Heart right ventricle (tissue), 16 donors: ENCODE results near the gene CCT6B. TPM values are rescaled to one million over a fixed set of nuclear protein-coding genes. Genes with fewer than 3 reads are reported as not detected.

Source experiments
- ATAC-seq, 8 donors: fragments of 200-7000 bp; cut with Tn5 transposase; one replicate each; pipeline ENCODE4 v1.9.1; 2020; ENCODE audit warnings: mild to moderate bottlenecking in 8 of 8, moderate library complexity in 8 of 8, moderate number of reproducible peaks in 1 of 8
- DNase-seq, 2 donors: peaks; one replicate each; pipeline ENCODE4 v3.0.0-alpha.2; 2020
- H3K27ac ChIP-seq, 10 donors: fragments of 200-600 bp; sonication (generic) in 2 of 10; one replicate each; pipeline versions ENCODE4 v1.5.0 to v1.8.0; 2020 to 2022; ENCODE audit warnings: mild to moderate bottlenecking in 3 of 10
- H3K27me3 ChIP-seq, 7 donors: fragments of 200-600 bp; one replicate each; pipeline ENCODE4 v1.8.0; 2021 to 2022; ENCODE audit warnings: mild to moderate bottlenecking in 2 of 7
- H3K36me3 ChIP-seq, 9 donors: fragments of 200-600 bp; sonication (generic) in 1 of 9; one replicate each; pipeline versions ENCODE4 v1.5.0 to v1.8.0; 2020 to 2022; ENCODE audit warnings: mild to moderate bottlenecking in 2 of 9
- H3K4me1 ChIP-seq, 9 donors: fragments of 200-600 bp; sonication (generic) in 1 of 9; one replicate each; pipeline versions ENCODE4 v1.5.0 to v1.8.0; 2020 to 2022; ENCODE audit warnings: mild to moderate bottlenecking in 4 of 9
- H3K4me3 ChIP-seq, 10 donors: fragments of 200-600 bp; sonication (generic) in 2 of 10; one replicate each; pipeline versions ENCODE4 v1.5.0 to v1.8.0; 2020 to 2022; ENCODE audit warnings: mild to moderate bottlenecking in 7 of 10, moderate library complexity in 2 of 10
- H3K9me3 ChIP-seq, 11 donors: fragments of 200-600 bp in 10 of 11; sonication (generic) in 2 of 11; one replicate each; pipeline versions ENCODE4 v1.5.0 to v1.8.0; 2013 to 2022; ENCODE audit warnings: mild to moderate bottlenecking in 2 of 11, control low read depth in 1 of 11, moderate library complexity in 1 of 11
- WGBS, 2 donors: extraction: QIAGEN DNeasy Blood & Tissue Kit; methylation state at CpG; one replicate each; pipeline ENCODE4 v1.1.7; 2013; ENCODE audit warnings: inconsistent platforms in 1 of 2; 5-methylcytosine and 5-hydroxymethylcytosine counted together
- intact Hi-C, 10 donors: fragments of 100-400 bp; cut with DNase I; formaldehyde crosslinking; loops; one replicate each; pipeline versions ENCODE4 v1.11.1 to v1.14.2; 2022
- polyA plus RNA-seq, 2 donors: library from polyadenylated mRNA; stranded (reverse); fragments of 200-250 nt; gene quantifications; one replicate each; pipeline ENCODE4 v1.2.3, GENCODE V29; 2013
- total RNA-seq, 10 donors: library from RNA; stranded (reverse); fragmentation: NEBNext Ultra II Directional in 3 of 10; extraction: Animal tissue kit (Norgen Biotek cat#: 25700) in 3 of 10; gene quantifications; one replicate each; pipeline versions ENCODE4 v1.2.1 to v1.2.4, GENCODE V29; 2021 to 2023
- TF ChIP-seq, protein P1 (sequence below), 9 donors: fragments of 200-600 bp; sonication (generic) in 2 of 9; IDR thresholded peaks; one replicate each; pipeline versions ENCODE4 v1.5.0 to v1.8.0; 2021 to 2022; ENCODE audit warnings: antibody characterized with exemption in 9 of 9, mild to moderate bottlenecking in 5 of 9, moderate library complexity in 1 of 9
- donor health status: Arrhythmogenic right ventricular cardiomyopathy.
- donor health status: ischemic (EF 13 %, LVEDD 7.1; RV severe dilation, severe dysfunction).
- donor health status: healthy with polysubstance abuse.
- donor health status: DM: no; HTN: yes; CAD: no.
- donor health status: DM: no; HTN: no; CAD: no.
- donor health status: ischemic (EF 25% LVEDD 6.9; RV normal size, moderate dysfunction).
- donor health status: ischemic (EF 25% LVEDD 5.7; RV mildly dilated, moderate dysfunction).
- donor health status: healthy.
- donor health status: DM: yes; HTN: yes; CAD: no.
- donor health status: Ischemic cardiomyopathy.
- donor health status: ischemic (EF 35%, LVEDD 5.7; RV mildly dilated, moderate dysfunction).
- donor health status: nonischemic (EF 11% LVEDD 7.7; RV severe dilation, severe dysfunction).
- donor health status: DM: yes; HTN: yes; CAD: no.
- donor health status: PGD.
- donor health status: ischemic (EF 29% LVEDD 5.4; RV normal size, mild dysfunction).
- donor health status: nonischemic (EF 23%, LVEDD 6.1; RV moderate dilation, normal function).

The CCT6B gene
- total and polyA plus RNA-seq, 12 donors, result 0.67 to 2.8 (median 1.6) TPM

DNA sequence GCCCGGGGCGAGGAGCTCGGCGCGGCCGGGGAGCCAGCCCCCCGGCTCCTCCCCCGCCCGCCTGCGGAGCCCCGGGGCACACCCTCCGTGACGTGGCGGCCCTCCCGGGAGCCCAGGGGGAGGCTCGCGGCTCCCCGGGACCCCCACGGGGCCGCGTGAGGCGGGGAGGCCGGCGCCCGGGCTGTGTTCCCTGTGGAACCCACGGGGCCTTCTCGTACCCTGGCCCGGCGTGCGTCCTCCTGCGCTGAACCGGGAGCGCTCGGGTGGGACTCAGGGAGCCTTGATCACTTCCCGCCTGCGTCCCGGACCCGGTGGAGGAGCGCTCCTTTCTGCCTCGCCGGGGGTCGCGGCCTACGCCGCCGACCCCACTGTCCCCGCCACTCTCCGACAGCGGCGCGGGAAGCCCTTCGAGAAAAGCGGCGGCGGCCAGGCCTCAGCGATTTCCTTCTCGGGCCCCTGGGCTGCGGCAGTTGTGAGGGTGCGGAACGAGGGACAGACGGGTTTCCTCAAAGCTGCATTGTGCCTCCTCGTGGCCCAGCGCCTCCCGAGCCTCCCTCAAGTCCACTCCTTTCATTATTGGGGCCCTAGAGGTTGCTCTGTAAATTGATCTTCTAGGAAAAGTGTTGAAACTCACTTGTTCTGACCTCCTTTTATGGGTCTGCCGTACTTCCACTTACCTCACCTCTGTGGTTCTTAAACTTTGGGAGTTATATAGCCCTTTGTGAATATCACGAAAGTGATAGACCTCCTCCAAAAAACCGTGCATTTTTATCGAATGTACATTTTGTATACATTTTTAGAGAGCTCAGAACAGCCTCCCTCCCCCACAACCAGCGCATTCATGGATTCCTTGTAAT, 19.6 kb upstream of the CCT6B start:
- Histone ChIP-seq H3K4me1 (peaks cover 0 to 33% (median 25%) of the 10 kb centered on the region in 9 donors), H3K27ac (peak overlapping the region; percentile 98 to 100 (median 99)), H3K36me3 (peaks cover 0 to 27% (median 2%) of the 10 kb centered on the region in 9 donors), H3K4me3 (peak overlapping the region; percentile 94 to 99 (median 96)), H3K9me3 (no peaks in the 10 kb centered on the region), H3K27me3 (no peaks in the 10 kb centered on the region)
- TF ChIP-seq, protein P1, sequence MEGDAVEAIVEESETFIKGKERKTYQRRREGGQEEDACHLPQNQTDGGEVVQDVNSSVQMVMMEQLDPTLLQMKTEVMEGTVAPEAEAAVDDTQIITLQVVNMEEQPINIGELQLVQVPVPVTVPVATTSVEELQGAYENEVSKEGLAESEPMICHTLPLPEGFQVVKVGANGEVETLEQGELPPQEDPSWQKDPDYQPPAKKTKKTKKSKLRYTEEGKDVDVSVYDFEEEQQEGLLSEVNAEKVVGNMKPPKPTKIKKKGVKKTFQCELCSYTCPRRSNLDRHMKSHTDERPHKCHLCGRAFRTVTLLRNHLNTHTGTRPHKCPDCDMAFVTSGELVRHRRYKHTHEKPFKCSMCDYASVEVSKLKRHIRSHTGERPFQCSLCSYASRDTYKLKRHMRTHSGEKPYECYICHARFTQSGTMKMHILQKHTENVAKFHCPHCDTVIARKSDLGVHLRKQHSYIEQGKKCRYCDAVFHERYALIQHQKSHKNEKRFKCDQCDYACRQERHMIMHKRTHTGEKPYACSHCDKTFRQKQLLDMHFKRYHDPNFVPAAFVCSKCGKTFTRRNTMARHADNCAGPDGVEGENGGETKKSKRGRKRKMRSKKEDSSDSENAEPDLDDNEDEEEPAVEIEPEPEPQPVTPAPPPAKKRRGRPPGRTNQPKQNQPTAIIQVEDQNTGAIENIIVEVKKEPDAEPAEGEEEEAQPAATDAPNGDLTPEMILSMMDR (IDR thresholded peaks at IDR 0.05), result peak in 7 of 9 donors; percentile 12 to 64 (median 50)
- intact Hi-C loops, result loop anchor here in 3 of 10 donors (2.0 to 5.0 kb wide), 2 partner anchors 20 to 106 kb away; partner anchors contain the start of genes CCT6B (in 1 of the 3) and ZNF830 (in 1 of the 3)
- ATAC-seq, result peak; percentile 88 to 96 (median 94)
- 1% methylated on average over 59 to 69 of the region's 69 CpGs for WGBS, 2 donors
- peak; percentile 68 to 78 for DNase-seq

DNA sequence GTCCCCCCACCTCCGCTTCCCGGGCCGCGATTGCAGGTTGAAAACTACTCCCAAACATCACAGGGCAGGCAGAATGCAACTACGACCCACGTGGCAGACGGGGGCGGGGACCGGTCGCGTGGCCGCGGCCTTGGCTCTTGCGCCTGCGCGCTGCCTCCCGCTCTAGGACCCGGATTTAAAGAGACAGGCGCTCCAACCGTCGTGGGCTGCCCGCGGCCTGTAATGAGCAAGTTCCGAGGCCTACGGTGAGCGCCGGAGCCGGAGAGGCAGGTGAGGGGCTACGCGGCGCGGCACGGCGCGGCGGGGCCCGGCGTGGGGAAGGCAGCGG, 19.1 kb upstream of the CCT6B start, which contains the start of gene LIG3:
LIG3 (plus strand) TSS at position 160 of the 328 bp plus-strand sequence. CDS start 2,494 bp downstream, outside the sequence.
- TF ChIP-seq, protein P1 (IDR thresholded peaks at IDR 0.05), result no peak
- peaks cover 0 to 33% (median 25%) of the 10 kb centered on the region in 9 donors for H3K4me1 ChIP-seq
- H3K27me3 ChIP-seq, result no peaks in the 10 kb centered on the region
- H3K4me3 ChIP-seq, result peak within 1 kb of the TSS; percentile 94 to 99 (median 96)
- intact Hi-C loops, result loop anchor here in 3 of 10 donors (2.0 to 5.0 kb wide), 2 partner anchors 20 to 107 kb away; partner anchors contain the start of genes CCT6B (in 1 of the 3) and ZNF830 (in 1 of the 3)
- H3K27ac ChIP-seq, result peak within 1 kb of the TSS; percentile 98 to 100 (median 99)
- H3K9me3 ChIP-seq, result no peaks in the 10 kb centered on the region
- DNase-seq, result peak; percentile 93 to 95
- peaks cover 0 to 21% (median 0%) of the 10 kb centered on the region in 9 donors for H3K36me3 ChIP-seq
- WGBS, 2 donors, result 0% methylated on average over 39 of the region's 39 CpGs
- peak; percentile 92 to 97 (median 95) for ATAC-seq

DNA sequence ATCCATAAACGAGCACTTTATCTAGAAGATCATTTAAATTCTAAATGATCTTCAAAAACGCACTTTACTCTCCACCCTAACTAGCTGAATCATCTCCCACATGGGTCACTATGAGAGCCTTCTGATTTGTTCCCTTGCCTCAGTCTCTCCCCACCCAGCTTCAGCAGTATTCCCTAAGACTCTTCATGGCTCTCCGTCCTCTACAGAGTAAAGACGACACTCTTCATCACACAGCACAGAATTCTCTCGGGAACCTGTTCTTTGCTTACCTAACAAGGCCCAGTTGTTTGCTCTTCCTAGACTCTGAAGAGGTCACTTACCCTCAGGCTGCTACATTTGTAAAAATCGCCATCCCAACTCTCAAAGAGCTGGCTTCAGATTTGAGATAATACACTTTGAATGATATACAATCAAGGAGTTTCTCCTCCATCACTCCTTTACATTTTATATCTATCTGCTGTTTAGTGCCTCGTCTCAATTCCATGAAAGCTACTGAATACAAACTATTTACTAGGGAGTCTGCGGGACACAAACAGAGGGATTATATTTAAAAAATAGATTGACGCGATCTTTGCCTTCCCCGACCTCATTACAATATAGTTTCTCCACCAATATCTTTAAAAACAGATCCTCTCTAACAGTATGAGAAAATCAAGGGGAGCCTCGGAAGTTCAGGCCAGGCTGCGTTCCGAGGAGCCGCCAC, 18.5 kb upstream of the CCT6B start:
- H3K4me3 ChIP-seq, result peak overlapping the region; percentile 94 to 99 (median 96)
- peaks cover 0 to 16% (median 0%) of the 10 kb centered on the region in 9 donors for H3K36me3 ChIP-seq
- H3K4me1 ChIP-seq, result peaks cover 0 to 32% (median 25%) of the 10 kb centered on the region in 9 donors
- peak overlapping the region; percentile 98 to 100 (median 99) for H3K27ac ChIP-seq
- ATAC-seq, result peak in 2 of 8 donors; percentile 10 to 23
- DNase-seq, result no peak
- H3K9me3 ChIP-seq, result no peaks in the 10 kb centered on the region
- intact Hi-C loops, result loop anchor here in 3 of 10 donors (2.0 to 5.0 kb wide), 2 partner anchors 19 to 108 kb away; partner anchors contain the start of genes CCT6B (in 1 of the 3) and ZNF830 (in 1 of the 3)
- 15 to 16% methylated on average over 15 of the region's 15 CpGs for WGBS, 2 donors
- TF ChIP-seq, protein P1 (IDR thresholded peaks at IDR 0.05), result no peak
- H3K27me3 ChIP-seq, result no peaks in the 10 kb centered on the region

DNA sequence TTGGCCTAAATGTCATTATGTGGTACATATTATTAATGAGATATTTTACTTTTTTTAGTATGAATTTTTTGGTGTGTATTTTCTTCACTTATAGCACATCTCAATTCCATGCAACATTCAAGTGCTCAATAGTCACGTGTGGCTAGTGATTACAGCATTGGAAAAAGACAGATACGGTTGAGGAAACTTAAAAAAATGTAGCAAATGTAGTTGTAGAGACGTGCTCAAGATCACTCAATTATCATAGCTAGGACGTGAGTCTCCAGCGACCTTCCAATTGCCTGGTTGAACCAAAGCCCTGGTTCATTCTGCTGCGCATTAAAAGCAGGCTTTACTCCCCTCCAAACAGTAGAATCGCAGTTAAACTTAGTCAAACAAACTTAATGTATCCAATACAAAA, 17.9 kb upstream of the CCT6B start:
- TF ChIP-seq, protein P1 (IDR thresholded peaks at IDR 0.05), result no peak
- WGBS, 2 donors, result 90 to 94% methylated on average over 7 of the region's 7 CpGs
- Histone ChIP-seq H3K4me3 (no peak overlapping the region), H3K27ac (peak overlapping the region in 1 of 10 donors; percentile 99), H3K4me1 (peaks cover 0 to 31% (median 25%) of the 10 kb centered on the region in 9 donors), H3K36me3 (peaks cover 0 to 12% (median 0%) of the 10 kb centered on the region in 9 donors), H3K27me3 (no peaks in the 10 kb centered on the region), H3K9me3 (no peaks in the 10 kb centered on the region)
- intact Hi-C loops, result no loop called here
- DNase-seq, result no peak
- ATAC-seq, result no peak
